ENCODE results near the gene ART3. TPM values are rescaled to one million over a fixed set of nuclear protein-coding genes. Genes with fewer than 3 reads are reported as not detected.

ART3 gene
- total and polyA plus RNA-seq, 12 donors: 38.4 to 250 (median 69.6) TPM

- ATAC-seq (no peak), DNase-seq (no peak)
- Histone ChIP-seq H3K9me3 (peaks cover 0 to 8% (median 0%) of the 10 kb centered on the region in 11 donors), H3K4me1 (no peaks in the 10 kb centered on the region), H3K36me3 (peaks cover 0 to 91% (median 37%) of the 10 kb centered on the region in 9 donors), H3K4me3 (no peak overlapping the region), H3K27ac (no peak overlapping the region), H3K27me3 (no peaks in the 10 kb centered on the region)
- intact Hi-C loops (cut with DNase I): no loop called here
- TF ChIP-seq CTCF (IDR thresholded peaks at IDR 0.05): no peak
Measured at GRCh38 chr4:76125816-76126215, 51.3 kb downstream of the ART3 start.

- Histone ChIP-seq H3K9me3 (no peaks in the 10 kb centered on the region), H3K36me3 (peaks cover 0 to 91% (median 29%) of the 10 kb centered on the region in 9 donors), H3K27ac (no peak overlapping the region), H3K4me1 (no peaks in the 10 kb centered on the region), H3K4me3 (no peak overlapping the region), H3K27me3 (no peaks in the 10 kb centered on the region)
- TF ChIP-seq CTCF (IDR thresholded peaks at IDR 0.05): no peak
- WGBS, 2 donors: 96 to 98% methylated on average over 3 of the region's 3 CpGs
- DNase-seq (no peak), ATAC-seq (no peak)
- intact Hi-C loops (cut with DNase I): no loop called here
Measured at GRCh38 chr4:76127754-76128153, 53.2 kb downstream of the ART3 start.

- Histone ChIP-seq H3K4me3 (no peak overlapping the region), H3K9me3 (no peaks in the 10 kb centered on the region), H3K36me3 (peaks cover 0 to 86% (median 25%) of the 10 kb centered on the region in 9 donors), H3K4me1 (peaks cover 0 to 11% (median 9%) of the 10 kb centered on the region in 9 donors), H3K27ac (no peak overlapping the region), H3K27me3 (no peaks in the 10 kb centered on the region)
- intact Hi-C loops (cut with DNase I): no loop called here
- DNase-seq (no peak), ATAC-seq (no peak)
- 91 to 95% methylated on average over 3 of the region's 3 CpGs for WGBS, 2 donors
- no peak for TF ChIP-seq CTCF (IDR thresholded peaks at IDR 0.05)
Measured at GRCh38 chr4:76141241-76141640, 66.7 kb downstream of the ART3 start.

GRCh38 chr4:76144546-76144945 is 70.0 kb downstream of the ART3 start:
- Histone ChIP-seq H3K27me3 (no peaks in the 10 kb centered on the region), H3K27ac (no peak overlapping the region), H3K4me1 (peaks cover 5 to 32% (median 29%) of the 10 kb centered on the region in 9 donors), H3K4me3 (no peak overlapping the region), H3K36me3 (peaks cover 0 to 53% (median 11%) of the 10 kb centered on the region in 9 donors), H3K9me3 (no peaks in the 10 kb centered on the region)
- no peak for TF ChIP-seq CTCF (IDR thresholded peaks at IDR 0.05)
- no peak for ATAC-seq
- intact Hi-C loops (cut with DNase I): no loop called here
- DNase-seq: no peak

Measured in heart right ventricle (tissue), 16 donors.